ENCODE data around the gene CYB5B. TPM values are rescaled to one million over a fixed set of nuclear protein-coding genes. Genes with fewer than 3 reads are reported as not detected.
"Not testable (repeated sequence)": the region's sequence is repeated elsewhere in the genome, so short reads cannot be mapped to it uniquely, and the experiment has no call there.

The CYB5B gene
- total RNA-seq, 4 donors from 2014 or later, result 30.3 to 60.5 (median 42.4) TPM

- no peaks in the 10 kb centered on the region for H3K27me3 ChIP-seq
- peaks cover 0 to 15% (median 13%) of the 10 kb centered on the region in 4 donors for H3K4me1 ChIP-seq
- H3K36me3 ChIP-seq, result peaks cover 0 to 5% (median 0%) of the 10 kb centered on the region in 4 donors
- H3K9me3 ChIP-seq, result no peaks in the 10 kb centered on the region
- WGBS, 2 donors (ENCODE audit: low coverage in 1 of 2), result 83 to 85% methylated on average over 8 to 11 of the region's 11 CpGs
- no peak for TF ChIP-seq POLR2AphosphoS5 (IDR thresholded peaks at IDR 0.05)
- TF ChIP-seq POLR2A (IDR thresholded peaks at IDR 0.05), result no peak
- no peak for TF ChIP-seq EP300 (IDR thresholded peaks at IDR 0.05; ENCODE audit: low read depth)
- TF ChIP-seq, protein P1, sequence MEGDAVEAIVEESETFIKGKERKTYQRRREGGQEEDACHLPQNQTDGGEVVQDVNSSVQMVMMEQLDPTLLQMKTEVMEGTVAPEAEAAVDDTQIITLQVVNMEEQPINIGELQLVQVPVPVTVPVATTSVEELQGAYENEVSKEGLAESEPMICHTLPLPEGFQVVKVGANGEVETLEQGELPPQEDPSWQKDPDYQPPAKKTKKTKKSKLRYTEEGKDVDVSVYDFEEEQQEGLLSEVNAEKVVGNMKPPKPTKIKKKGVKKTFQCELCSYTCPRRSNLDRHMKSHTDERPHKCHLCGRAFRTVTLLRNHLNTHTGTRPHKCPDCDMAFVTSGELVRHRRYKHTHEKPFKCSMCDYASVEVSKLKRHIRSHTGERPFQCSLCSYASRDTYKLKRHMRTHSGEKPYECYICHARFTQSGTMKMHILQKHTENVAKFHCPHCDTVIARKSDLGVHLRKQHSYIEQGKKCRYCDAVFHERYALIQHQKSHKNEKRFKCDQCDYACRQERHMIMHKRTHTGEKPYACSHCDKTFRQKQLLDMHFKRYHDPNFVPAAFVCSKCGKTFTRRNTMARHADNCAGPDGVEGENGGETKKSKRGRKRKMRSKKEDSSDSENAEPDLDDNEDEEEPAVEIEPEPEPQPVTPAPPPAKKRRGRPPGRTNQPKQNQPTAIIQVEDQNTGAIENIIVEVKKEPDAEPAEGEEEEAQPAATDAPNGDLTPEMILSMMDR (IDR thresholded peaks at IDR 0.05), result no peak
- no peak overlapping the region for H3K27ac ChIP-seq
- DNase-seq, result no peak
- intact Hi-C loops (cut with DNase I; ENCODE audit: low total_unique reads) (no loop called here), in situ Hi-C loops (cut with MboI; ENCODE audit: low pct_ligation_motif_present in 1 of 4, low pct_unique_long_range_greater_than_20kb in 1 of 4, low sequenced_read_pairs in 3 of 4) (no loop called here)
- no peak overlapping the region for H3K4me3 ChIP-seq
Observed at GRCh38 chr16:69423189-69423588, 1.2 kb upstream of the CYB5B start.

- H3K4me1 ChIP-seq, result peaks cover 0 to 13% (median 11%) of the 10 kb centered on the region in 4 donors
- WGBS, 2 donors (ENCODE audit: low coverage in 1 of 2), result 14 to 18% methylated on average over 8 to 11 of the region's 11 CpGs
- in situ Hi-C loops (cut with MboI; ENCODE audit: low pct_ligation_motif_present in 1 of 4, low pct_unique_long_range_greater_than_20kb in 1 of 4, low sequenced_read_pairs in 3 of 4) (no loop called here), intact Hi-C loops (cut with DNase I; ENCODE audit: low total_unique reads) (no loop called here)
- peaks cover 0 to 20% (median 3%) of the 10 kb centered on the region in 4 donors for H3K36me3 ChIP-seq
- no peaks in the 10 kb centered on the region for H3K27me3 ChIP-seq
- H3K9me3 ChIP-seq, result no peaks in the 10 kb centered on the region
- H3K27ac ChIP-seq, result peak overlapping the region; percentile 87 to 91 (median 88)
- no peak for DNase-seq
- TF ChIP-seq POLR2AphosphoS5 (IDR thresholded peaks at IDR 0.05) (no peak), POLR2A (IDR thresholded peaks at IDR 0.05) (no peak), EP300 (IDR thresholded peaks at IDR 0.05; ENCODE audit: low read depth) (no peak)
- TF ChIP-seq, protein P1 (IDR thresholded peaks at IDR 0.05), result no peak
- H3K4me3 ChIP-seq, result peak overlapping the region; percentile 67 to 85 (median 74)
Observed at GRCh38 chr16:69424935-69425784, 741 bp downstream of the CYB5B start.

DNA sequence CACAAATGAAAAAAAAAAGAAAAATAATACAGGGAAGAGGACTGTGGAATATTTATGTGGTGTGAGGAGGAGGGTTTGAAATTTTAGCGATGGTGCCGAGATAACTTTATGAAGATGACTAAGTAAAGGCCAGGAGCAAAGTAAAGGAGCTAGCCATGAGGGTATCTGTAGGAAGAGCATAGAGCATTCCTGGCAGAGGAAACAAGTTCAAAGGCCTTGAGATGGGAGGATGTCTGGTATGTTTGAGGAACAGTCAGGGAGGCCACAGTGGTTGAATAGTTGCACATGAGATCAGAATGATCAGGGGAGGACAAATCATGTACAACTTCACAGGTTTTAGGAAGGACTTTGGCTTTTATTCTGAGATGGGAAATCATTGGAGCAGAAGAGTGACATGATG is 4.2 kb downstream of the CYB5B start:
- Histone ChIP-seq H3K9me3 (no peaks in the 10 kb centered on the region), H3K27me3 (no peaks in the 10 kb centered on the region), H3K4me3 (no peak overlapping the region), H3K27ac (no peak overlapping the region), H3K4me1 (peaks cover 0 to 13% (median 11%) of the 10 kb centered on the region in 4 donors), H3K36me3 (peaks cover 0 to 45% (median 11%) of the 10 kb centered on the region in 4 donors)
- in situ Hi-C loops (cut with MboI; ENCODE audit: low pct_ligation_motif_present in 1 of 4, low pct_unique_long_range_greater_than_20kb in 1 of 4, low sequenced_read_pairs in 3 of 4), result no loop called here
- 100% methylated on average over 1 to 2 of the region's 2 CpGs for WGBS, 2 donors (ENCODE audit: low coverage in 1 of 2)
- intact Hi-C loops (cut with DNase I; ENCODE audit: low total_unique reads), result no loop called here
- TF ChIP-seq EP300 (IDR thresholded peaks at IDR 0.05; ENCODE audit: low read depth) (no peak), POLR2AphosphoS5 (IDR thresholded peaks at IDR 0.05) (no peak), POLR2A (IDR thresholded peaks at IDR 0.05) (no peak)
- TF ChIP-seq, protein P1 (IDR thresholded peaks at IDR 0.05), result no peak
- no peak for DNase-seq

DNA sequence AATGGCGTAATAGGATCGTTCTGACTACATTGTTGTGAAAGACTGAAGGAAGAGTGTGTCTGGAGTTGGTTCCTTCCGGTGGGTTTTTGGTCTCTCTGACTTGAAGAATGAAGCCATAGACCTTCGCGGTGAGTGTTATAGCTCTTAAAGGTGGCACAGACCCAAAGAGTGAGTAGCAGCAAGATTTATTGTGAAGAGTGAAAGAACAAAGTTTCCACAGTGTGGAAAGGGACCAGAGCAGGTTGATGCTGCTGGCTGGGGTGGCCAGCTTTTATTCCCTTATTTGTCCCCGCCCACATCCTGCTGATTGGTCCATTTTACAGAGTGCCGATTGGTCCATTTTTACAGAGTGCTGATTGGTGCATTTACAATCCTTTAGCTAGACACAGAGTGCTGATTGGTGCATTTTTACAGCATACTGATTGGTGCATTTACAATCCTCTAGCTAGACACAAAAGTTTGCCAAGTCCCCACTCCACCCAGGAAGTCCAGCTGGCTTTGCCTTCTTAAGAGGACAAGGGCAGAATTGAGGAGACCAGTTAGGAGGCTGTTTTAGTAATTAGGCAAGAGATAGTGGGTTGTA is 4.7 kb downstream of the CYB5B start:
- H3K36me3 ChIP-seq, result peaks cover 0 to 45% (median 11%) of the 10 kb centered on the region in 4 donors
- intact Hi-C loops (cut with DNase I; ENCODE audit: low total_unique reads), result not testable (repeated sequence)

More for the DNA sequence above, 4.7 kb downstream of the CYB5B start:
- DNase-seq; H3K9me3 ChIP-seq; in situ Hi-C loops (cut with MboI; ENCODE audit: low pct_ligation_motif_present in 1 of 4, low pct_unique_long_range_greater_than_20kb in 1 of 4, low sequenced_read_pairs in 3 of 4); H3K27me3 ChIP-seq; H3K27ac ChIP-seq; H3K4me3 ChIP-seq: not testable (repeated sequence)
- WGBS, 2 donors (ENCODE audit: low coverage in 1 of 2), result 97 to 100% methylated on average over 5 to 7 of the region's 7 CpGs
- H3K4me1 ChIP-seq, result peaks cover 0 to 13% (median 11%) of the 10 kb centered on the region in 4 donors
